Mesothelial cell of epicardium (in vitro differentiated cells): ENCODE data around the gene CAMTA1. TPM values are rescaled to one million over a fixed set of nuclear protein-coding genes. Genes with fewer than 3 reads are reported as not detected.

Source experiments
- DNase-seq, 2 experiments: peaks; one replicate each; pipeline ENCODE4 v3.0.0; 2021; ENCODE audit warnings: low spot score in 2 of 2; ENCODE audit not compliant: unreplicated experiment in 2 of 2
- H3K27ac Mint-ChIP-seq: 2 replicates; pipeline ENCODE4 v1.8.0; 2021; ENCODE audit warnings: mixed read lengths
- H3K27me3 Mint-ChIP-seq: 2 replicates; pipeline ENCODE4 v1.8.0; 2021; ENCODE audit warnings: low read depth, mixed read lengths
- H3K36me3 Mint-ChIP-seq: 2 replicates; pipeline ENCODE4 v1.8.0; 2021; ENCODE audit warnings: mixed read lengths
- H3K4me1 Mint-ChIP-seq: 2 replicates; pipeline ENCODE4 v1.8.0; 2021; ENCODE audit warnings: mixed read lengths
- H3K4me3 Mint-ChIP-seq: 2 replicates; pipeline ENCODE4 v1.8.0; 2021; ENCODE audit warnings: mild to moderate bottlenecking, moderate library complexity, mixed read lengths
- H3K9me3 Mint-ChIP-seq: 2 replicates; pipeline ENCODE4 v1.8.0; 2021; ENCODE audit warnings: mixed read lengths
- total RNA-seq: library from RNA; stranded (reverse); gene quantifications from 3 replicates; pipeline ENCODE4 v1.2.1, GENCODE V29; 2021
- TF ChIP-seq, protein P1 (sequence below): fragments of 200-600 bp; sonication (generic); IDR thresholded peaks from one replicate; pipeline ENCODE4 v1.5.0; 2021; ENCODE audit warnings: antibody characterized with exemption; ENCODE audit not compliant: unreplicated experiment

Gene CAMTA1
- total RNA-seq, 1 donor from 2014 or later: 70.4 TPM

DNA sequence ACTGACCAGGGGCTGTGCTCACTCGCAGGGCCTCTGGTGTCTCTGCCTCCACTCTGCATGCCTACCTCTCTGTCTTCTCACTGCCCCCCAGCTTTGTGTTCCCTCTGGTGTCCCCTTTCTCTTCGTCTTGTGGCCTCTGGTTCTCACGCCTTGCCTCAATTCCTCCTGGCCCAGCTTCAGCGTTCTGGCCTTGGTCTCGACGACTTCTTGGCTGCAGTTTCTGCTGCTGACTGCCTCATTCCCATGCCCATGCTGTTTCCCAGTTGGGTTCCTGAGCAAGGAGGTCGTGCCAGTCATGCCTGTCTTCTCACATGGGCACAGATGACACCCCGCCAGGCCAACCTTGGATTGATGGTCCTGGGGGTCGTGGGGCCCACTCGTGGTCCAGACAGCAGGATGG lies 562.8 kb downstream of the CAMTA1 start:
- no peaks in the 10 kb centered on the region for H3K36me3 Mint-ChIP-seq
- no peak overlapping the region for H3K27ac Mint-ChIP-seq
- peaks cover 5% of the 10 kb centered on the region for H3K9me3 Mint-ChIP-seq
- DNase-seq: no peak
- H3K4me1 Mint-ChIP-seq: peaks cover 5% of the 10 kb centered on the region
- TF ChIP-seq, protein P1, sequence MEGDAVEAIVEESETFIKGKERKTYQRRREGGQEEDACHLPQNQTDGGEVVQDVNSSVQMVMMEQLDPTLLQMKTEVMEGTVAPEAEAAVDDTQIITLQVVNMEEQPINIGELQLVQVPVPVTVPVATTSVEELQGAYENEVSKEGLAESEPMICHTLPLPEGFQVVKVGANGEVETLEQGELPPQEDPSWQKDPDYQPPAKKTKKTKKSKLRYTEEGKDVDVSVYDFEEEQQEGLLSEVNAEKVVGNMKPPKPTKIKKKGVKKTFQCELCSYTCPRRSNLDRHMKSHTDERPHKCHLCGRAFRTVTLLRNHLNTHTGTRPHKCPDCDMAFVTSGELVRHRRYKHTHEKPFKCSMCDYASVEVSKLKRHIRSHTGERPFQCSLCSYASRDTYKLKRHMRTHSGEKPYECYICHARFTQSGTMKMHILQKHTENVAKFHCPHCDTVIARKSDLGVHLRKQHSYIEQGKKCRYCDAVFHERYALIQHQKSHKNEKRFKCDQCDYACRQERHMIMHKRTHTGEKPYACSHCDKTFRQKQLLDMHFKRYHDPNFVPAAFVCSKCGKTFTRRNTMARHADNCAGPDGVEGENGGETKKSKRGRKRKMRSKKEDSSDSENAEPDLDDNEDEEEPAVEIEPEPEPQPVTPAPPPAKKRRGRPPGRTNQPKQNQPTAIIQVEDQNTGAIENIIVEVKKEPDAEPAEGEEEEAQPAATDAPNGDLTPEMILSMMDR: no peak
- no peaks in the 10 kb centered on the region for H3K27me3 Mint-ChIP-seq
- H3K4me3 Mint-ChIP-seq: no peak overlapping the region

GRCh38 chr1:7348580-7348979 lies 563.3 kb downstream of the CAMTA1 start:
- H3K4me3 Mint-ChIP-seq: no peak overlapping the region
- H3K27ac Mint-ChIP-seq: no peak overlapping the region
- no peak for DNase-seq

GRCh38 chr1:7350804-7351203 lies 565.5 kb downstream of the CAMTA1 start:
- DNase-seq: no peak
- Mint-ChIP-seq H3K9me3 (peaks cover 7% of the 10 kb centered on the region), H3K36me3 (no peaks in the 10 kb centered on the region), H3K27me3 (peaks cover 6% of the 10 kb centered on the region), H3K27ac (no peak overlapping the region), H3K4me1 (peaks cover 5% of the 10 kb centered on the region), H3K4me3 (no peak overlapping the region)
- TF ChIP-seq, protein P1: no peak

More at GRCh38 chr1:7348580-7348979, 563.3 kb downstream of the CAMTA1 start:
- TF ChIP-seq, protein P1: no peak
- Mint-ChIP-seq H3K9me3 (peaks cover 4% of the 10 kb centered on the region), H3K4me1 (peaks cover 5% of the 10 kb centered on the region), H3K36me3 (no peaks in the 10 kb centered on the region), H3K27me3 (no peaks in the 10 kb centered on the region)

DNA sequence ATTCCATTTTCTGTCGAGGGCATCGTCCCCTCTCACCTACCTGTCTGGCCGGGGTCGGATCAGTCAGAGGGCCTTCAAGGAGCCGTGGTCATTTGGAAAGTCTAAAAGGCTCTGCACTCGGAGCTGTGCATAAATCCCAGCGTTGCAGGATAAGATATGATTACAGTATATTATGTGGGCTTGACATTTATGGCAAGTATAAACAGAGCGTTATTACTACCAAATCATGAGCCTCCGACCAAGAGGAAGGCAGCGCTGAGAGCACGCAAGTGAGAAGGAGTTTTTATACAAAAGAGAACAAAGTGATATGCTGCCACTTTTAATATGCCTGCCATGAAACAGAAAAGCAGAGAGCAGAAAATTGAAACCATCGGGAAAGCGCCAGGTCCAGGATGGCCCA lies 566.4 kb downstream of the CAMTA1 start:
- Mint-ChIP-seq H3K4me1 (peaks cover 5% of the 10 kb centered on the region), H3K9me3 (peaks cover 7% of the 10 kb centered on the region), H3K36me3 (no peaks in the 10 kb centered on the region), H3K27me3 (peaks cover 7% of the 10 kb centered on the region), H3K27ac (no peak overlapping the region), H3K4me3 (no peak overlapping the region)
- TF ChIP-seq, protein P1: no peak
- no peak for DNase-seq

- TF ChIP-seq, protein P1: no peak
- peaks cover 7% of the 10 kb centered on the region for H3K9me3 Mint-ChIP-seq
- H3K4me1 Mint-ChIP-seq: peaks cover 5% of the 10 kb centered on the region
- no peak for DNase-seq
- H3K4me3 Mint-ChIP-seq: no peak overlapping the region
- H3K36me3 Mint-ChIP-seq: no peaks in the 10 kb centered on the region
- H3K27ac Mint-ChIP-seq: no peak overlapping the region
- peaks cover 7% of the 10 kb centered on the region for H3K27me3 Mint-ChIP-seq
These were observed 567.1 kb downstream of the CAMTA1 start for GRCh38 chr1:7352364-7352763.

DNA sequence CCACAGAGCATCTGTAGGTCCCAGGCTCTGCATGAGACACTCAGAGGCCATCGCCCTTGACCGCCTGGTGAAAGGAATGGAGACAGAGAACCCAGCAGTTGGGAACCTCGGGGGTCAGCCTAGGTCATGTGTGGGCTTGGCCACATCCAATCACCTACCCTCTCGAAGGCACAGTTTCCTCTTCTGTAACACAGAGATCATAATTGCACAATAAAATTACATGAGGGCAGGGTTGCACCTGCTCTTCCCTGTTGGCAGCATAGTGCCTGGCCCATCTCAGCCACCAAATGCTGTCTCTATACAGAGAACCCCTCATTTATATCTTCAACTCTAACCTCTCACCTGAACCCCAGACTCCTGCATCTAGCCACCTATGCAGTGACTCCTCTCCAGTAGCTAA lies 567.7 kb downstream of the CAMTA1 start:
- H3K4me3 Mint-ChIP-seq: no peak overlapping the region
- no peak for DNase-seq
- peaks cover 5% of the 10 kb centered on the region for H3K4me1 Mint-ChIP-seq
- H3K9me3 Mint-ChIP-seq: peaks cover 7% of the 10 kb centered on the region
- no peak overlapping the region for H3K27ac Mint-ChIP-seq
- TF ChIP-seq, protein P1: no peak
- no peaks in the 10 kb centered on the region for H3K36me3 Mint-ChIP-seq
- peaks cover 7% of the 10 kb centered on the region for H3K27me3 Mint-ChIP-seq
